Lung (tissue), 12 donors: ENCODE measurements around the gene FHAD1. TPM values are rescaled to one million over a fixed set of nuclear protein-coding genes. Genes with fewer than 3 reads are reported as not detected.
A peak's percentile ranks its signal among the peaks of the same experiment; 100 is the strongest.

Source experiments
- ATAC-seq: fragments of 200-7000 bp; cut with Tn5 transposase; one replicate; pipeline ENCODE4 v1.9.1; 2020; ENCODE audit warnings: moderate number of reproducible peaks; ENCODE audit not compliant: insufficient read depth, low FRiP score
- DNase-seq, 3 donors: peaks; one replicate each; pipeline ENCODE4 v3.0.0-alpha.2; 2013 to 2017
- H3K27ac ChIP-seq, 2 donors: one replicate each; pipeline ENCODE4 v1.5.1; 2013; ENCODE audit warnings: mild to moderate bottlenecking in 2 of 2, moderate library complexity in 2 of 2, control low read depth in 1 of 2, inconsistent platforms in 1 of 2, low read depth in 1 of 2, low read length in 1 of 2
- H3K27me3 ChIP-seq, 3 donors: one replicate each; pipeline ENCODE4 v1.5.1; 2013; ENCODE audit warnings: low read length in 2 of 3; ENCODE audit not compliant: control insufficient read depth in 3 of 3, insufficient read depth in 3 of 3
- H3K36me3 ChIP-seq, 4 donors: one replicate each; pipeline ENCODE4 v1.5.1; 2013; ENCODE audit warnings: low read length in 4 of 4, mild to moderate bottlenecking in 1 of 4, moderate library complexity in 1 of 4; ENCODE audit not compliant: control insufficient read depth in 4 of 4, insufficient read depth in 4 of 4
- H3K4me1 ChIP-seq, 5 donors: one replicate each; pipeline ENCODE4 v1.5.1; 2013; ENCODE audit warnings: low read length in 5 of 5, mild to moderate bottlenecking in 2 of 5, moderate library complexity in 1 of 5; ENCODE audit not compliant: control insufficient read depth in 5 of 5, insufficient read depth in 5 of 5
- H3K4me3 ChIP-seq: one replicate; pipeline ENCODE4 v1.5.1; 2013; ENCODE audit warnings: mild to moderate bottlenecking, control low read depth, moderate library complexity
- H3K9ac ChIP-seq, 2 donors: one replicate each; pipeline ENCODE4 v1.5.1; 2013; ENCODE audit warnings: low read length in 2 of 2, control low read depth in 1 of 2; ENCODE audit not compliant: insufficient read depth in 1 of 2
- H3K9me3 ChIP-seq, 4 donors: one replicate each; pipeline ENCODE4 v1.5.1; 2013; ENCODE audit warnings: low read length in 3 of 4, mild to moderate bottlenecking in 1 of 4, moderate library complexity in 1 of 4; ENCODE audit not compliant: control insufficient read depth in 4 of 4, insufficient read depth in 3 of 4
- WGBS, 2 donors: extraction: QIAGEN DNeasy Blood & Tissue Kit; methylation state at CpG; one replicate each; pipeline ENCODE4 v1.1.7; 2013; 5-methylcytosine and 5-hydroxymethylcytosine counted together
- polyA plus RNA-seq, 2 donors: library from polyadenylated mRNA; stranded (reverse); fragments of 200-250 nt; gene quantifications; one replicate each; pipeline ENCODE4 v1.2.1, GENCODE V29; 2013
- total RNA-seq, 2 donors: library from RNA; depleted of rRNA in 1 of 2; stranded (reverse); fragments of >200 nt in 1 of 2; gene quantifications; one replicate each; pipeline ENCODE4 v1.2.1, GENCODE V29; 2014 to 2021
- TF ChIP-seq, protein P1 (sequence below): IDR thresholded peaks from 2 replicates; pipeline ENCODE4 v1.5.1; 2012; ENCODE audit warnings: mild to moderate bottlenecking; ENCODE audit errors: control extremely low read depth, extremely low read depth
- donor health status: control.
- donor health status: control.
- donor health status: Bipolar disorder and iron deficiency.
- donor health status: healthy.
- donor health status: DM: yes; HTN: yes; CAD: no.

Gene FHAD1
- total and polyA plus RNA-seq, 4 donors = 4.4 to 25.9 (median 9.2) TPM

- H3K4me1 ChIP-seq = peaks cover 0 to 29% (median 24%) of the 10 kb centered on the region in 5 donors
Measured at GRCh38 chr1:15212216-15212953, 34.6 kb upstream of the FHAD1 start.

GRCh38 chr1:15212954-15213291, 34.1 kb upstream of the FHAD1 start:
- peaks cover 0 to 29% (median 22%) of the 10 kb centered on the region in 5 donors for H3K4me1 ChIP-seq
- H3K27ac ChIP-seq = peak overlapping the region in 1 of 2 donors; percentile 46
- no peak overlapping the region for H3K4me3 ChIP-seq
- H3K27me3 ChIP-seq = no peaks in the 10 kb centered on the region
- TF ChIP-seq, protein P1, sequence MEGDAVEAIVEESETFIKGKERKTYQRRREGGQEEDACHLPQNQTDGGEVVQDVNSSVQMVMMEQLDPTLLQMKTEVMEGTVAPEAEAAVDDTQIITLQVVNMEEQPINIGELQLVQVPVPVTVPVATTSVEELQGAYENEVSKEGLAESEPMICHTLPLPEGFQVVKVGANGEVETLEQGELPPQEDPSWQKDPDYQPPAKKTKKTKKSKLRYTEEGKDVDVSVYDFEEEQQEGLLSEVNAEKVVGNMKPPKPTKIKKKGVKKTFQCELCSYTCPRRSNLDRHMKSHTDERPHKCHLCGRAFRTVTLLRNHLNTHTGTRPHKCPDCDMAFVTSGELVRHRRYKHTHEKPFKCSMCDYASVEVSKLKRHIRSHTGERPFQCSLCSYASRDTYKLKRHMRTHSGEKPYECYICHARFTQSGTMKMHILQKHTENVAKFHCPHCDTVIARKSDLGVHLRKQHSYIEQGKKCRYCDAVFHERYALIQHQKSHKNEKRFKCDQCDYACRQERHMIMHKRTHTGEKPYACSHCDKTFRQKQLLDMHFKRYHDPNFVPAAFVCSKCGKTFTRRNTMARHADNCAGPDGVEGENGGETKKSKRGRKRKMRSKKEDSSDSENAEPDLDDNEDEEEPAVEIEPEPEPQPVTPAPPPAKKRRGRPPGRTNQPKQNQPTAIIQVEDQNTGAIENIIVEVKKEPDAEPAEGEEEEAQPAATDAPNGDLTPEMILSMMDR = no peak
- H3K36me3 ChIP-seq = peaks cover 0 to 3% (median 0%) of the 10 kb centered on the region in 4 donors
- no peak for DNase-seq
- H3K9me3 ChIP-seq = no peaks in the 10 kb centered on the region
- no peak for ATAC-seq
- WGBS, 2 donors = 84 to 92% methylated on average over 3 of the region's 3 CpGs
- no peak overlapping the region for H3K9ac ChIP-seq

More at GRCh38 chr1:15212216-15212953, 34.6 kb upstream of the FHAD1 start:
- Histone ChIP-seq H3K9ac (no peak overlapping the region), H3K36me3 (peaks cover 0 to 3% (median 0%) of the 10 kb centered on the region in 4 donors), H3K27ac (peak overlapping the region in 1 of 2 donors; percentile 46), H3K9me3 (no peaks in the 10 kb centered on the region), H3K27me3 (no peaks in the 10 kb centered on the region), H3K4me3 (no peak overlapping the region)
- WGBS, 2 donors = 79 to 91% methylated on average over 17 of the region's 17 CpGs
- TF ChIP-seq, protein P1 = no peak
- DNase-seq (peak in 1 of 3 donors; percentile 19), ATAC-seq (no peak)

- TF ChIP-seq, protein P1 = no peak
- no peak overlapping the region for H3K4me3 ChIP-seq
- H3K4me1 ChIP-seq = peaks cover 0 to 29% (median 22%) of the 10 kb centered on the region in 5 donors
- DNase-seq (peak; percentile 66 to 80 (median 79)), ATAC-seq (no peak)
- no peaks in the 10 kb centered on the region for H3K27me3 ChIP-seq
- peak overlapping the region in 1 of 2 donors; percentile 15 for H3K9ac ChIP-seq
- peaks cover 0 to 3% (median 0%) of the 10 kb centered on the region in 4 donors for H3K36me3 ChIP-seq
- no peaks in the 10 kb centered on the region for H3K9me3 ChIP-seq
- WGBS, 2 donors = 59 to 65% methylated on average over 7 of the region's 7 CpGs
- peak overlapping the region in 1 of 2 donors; percentile 60 for H3K27ac ChIP-seq
Measured at GRCh38 chr1:15213341-15213821, 33.6 kb upstream of the FHAD1 start.
